H1 (cell line): ENCODE results near the gene DOP1A. TPM values are rescaled to one million over a fixed set of nuclear protein-coding genes. Genes with fewer than 3 reads are reported as not detected.

Experiments used
- CTCF ChIA-PET: fragments of 300-600 bp; sonication (Branson Sonifier 250); formaldehyde crosslinking; loops from one replicate; lab custom pipeline; 2021; ENCODE audit not compliant: partially characterized antibody; lab: Charles Lee
- POLR2A ChIA-PET: fragments of 300-600 bp; sonication (Branson Sonifier 250); formaldehyde crosslinking; loops from one replicate; lab custom pipeline; 2021; ENCODE audit warnings: inconsistent platforms; ENCODE audit not compliant: partially characterized antibody; lab: Charles Lee
- DNase-seq, 2 experiments: peaks; one replicate each; pipeline versions ENCODE4 v3.0.0 to v3.0.0-alpha.2; 2010 to 2022; ENCODE audit warnings: low spot score in 2 of 2, low read depth in 1 of 2, mixed read lengths in 1 of 2
- FAIRE-seq: peaks from 2 replicates; lab custom pipeline; 2011; peaks lifted over from hg19 to GRCh38; lab: Jason Lieb, UNC
- H2AFZ ChIP-seq: 2 replicates; pipeline ENCODE4 v1.8.1; 2012; ENCODE audit warnings: low read length, inconsistent platforms
- H2AK5ac ChIP-seq: 2 replicates; pipeline ENCODE4 v1.6.1; 2013; ENCODE audit warnings: low read depth, low read length
- H2BK120ac ChIP-seq: replicated peaks from 2 replicates; pipeline ENCODE3; 2013; ENCODE audit warnings: low read depth, low read length, inconsistent platforms
- H2BK12ac ChIP-seq: 2 replicates; pipeline ENCODE4 v1.6.1; 2013; ENCODE audit warnings: low read depth, low read length
- H2BK15ac ChIP-seq: 2 replicates; pipeline ENCODE4 v1.6.1; 2013; ENCODE audit warnings: low read length
- H2BK20ac ChIP-seq: 2 replicates; pipeline ENCODE4 v1.6.1; 2013; ENCODE audit warnings: low read length
- H2BK5ac ChIP-seq: 2 replicates; pipeline ENCODE4 v1.6.1; 2013; ENCODE audit warnings: low read depth, low read length
- H3K14ac ChIP-seq: 2 replicates; pipeline ENCODE4 v1.6.1; 2013; ENCODE audit warnings: inconsistent platforms; ENCODE audit not compliant: insufficient read length
- H3K18ac ChIP-seq: 2 replicates; pipeline ENCODE4 v1.6.1; 2013; ENCODE audit warnings: low read length; ENCODE audit errors: extremely low read depth
- H3K23ac ChIP-seq: 2 replicates; pipeline ENCODE4 v1.6.1; 2013; ENCODE audit warnings: inconsistent platforms; ENCODE audit not compliant: insufficient read length
- H3K23me2 ChIP-seq: 2 replicates; pipeline ENCODE4 v1.6.1; 2013; ENCODE audit warnings: low read depth, low read length
- H3K27ac ChIP-seq: 2 replicates; pipeline ENCODE4 v1.6.1; 2011; ENCODE audit warnings: low read depth, low read length, inconsistent platforms
- H3K27me3 ChIP-seq, 4 experiments: replicated peaks in 1 of 4; 1 replicate in 1 of 4; 2 replicates in 3 of 4; pipeline versions ENCODE4 v1.6.1 to v1.8.1; 2011 to 2013; ENCODE audit warnings: low read length in 3 of 4, mild to moderate bottlenecking in 3 of 4, inconsistent platforms in 2 of 4, mixed read lengths in 2 of 4, moderate library complexity in 1 of 4; ENCODE audit not compliant: control insufficient read depth in 3 of 4, insufficient read depth in 3 of 4; ENCODE audit errors: extremely low read depth in 1 of 4
- H3K36me3 ChIP-seq, 4 experiments: 2 replicates each; pipeline versions ENCODE4 v1.6.1 to v1.8.1; 2011 to 2013; ENCODE audit warnings: mild to moderate bottlenecking in 4 of 4, low read length in 3 of 4, moderate library complexity in 2 of 4, control low read depth in 1 of 4, inconsistent platforms in 1 of 4; ENCODE audit not compliant: insufficient read depth in 4 of 4, control insufficient read depth in 2 of 4
- H3K4ac ChIP-seq: replicated peaks from 2 replicates; pipeline ENCODE3; 2013; ENCODE audit warnings: low read length, low read depth, mixed read lengths, inconsistent platforms; ENCODE audit not compliant: insufficient read length
- H3K4me1 ChIP-seq, 4 experiments: replicated peaks in 1 of 4; 1 replicate in 1 of 4; 2 replicates in 3 of 4; pipeline versions ENCODE4 v1.6.1 to v1.8.1; 2011 to 2013; ENCODE audit warnings: low read length in 3 of 4, inconsistent platforms in 2 of 4, mixed read lengths in 1 of 4; ENCODE audit not compliant: insufficient read depth in 4 of 4, control insufficient read depth in 3 of 4
- H3K4me2 ChIP-seq, 2 experiments: 2 replicates each; pipeline versions ENCODE4 v1.6.1 to v1.8.1; 2011 to 2013; ENCODE audit warnings: low read depth in 2 of 2, low read length in 2 of 2, control low read depth in 1 of 2, inconsistent platforms in 1 of 2, mild to moderate bottlenecking in 1 of 2; ENCODE audit not compliant: insufficient read depth in 1 of 2
- H3K4me3 ChIP-seq, 4 experiments: fragments of 200-600, 300-600 bp in 1 of 4; sonication (generic), shearing (Covaris generic), sonication (Bioruptor Twin) in 1 of 4; 2 replicates each; pipeline versions ENCODE4 v1.5.1 to v1.8.1; 2011 to 2016; ENCODE audit warnings: low read length in 4 of 4, low read depth in 3 of 4, control low read depth in 2 of 4, inconsistent platforms in 2 of 4, mild to moderate bottlenecking in 2 of 4, mixed read lengths in 1 of 4, moderate library complexity in 1 of 4; ENCODE audit not compliant: insufficient read depth in 2 of 4; ENCODE audit errors: extremely low read depth in 1 of 4
- H3K56ac ChIP-seq: replicated peaks from 2 replicates; pipeline ENCODE3; 2013; ENCODE audit warnings: low read depth, mild to moderate bottlenecking, mixed read lengths, low read length, inconsistent platforms; ENCODE audit not compliant: insufficient read length
- H3K79me1 ChIP-seq: 2 replicates; pipeline ENCODE4 v1.6.1; 2013; ENCODE audit warnings: low read depth, low read length, control low read depth
- H3K79me2 ChIP-seq, 2 experiments: 2 replicates each; pipeline versions ENCODE4 v1.6.1 to v1.8.1; 2012 to 2013; ENCODE audit warnings: low read length in 2 of 2, mild to moderate bottlenecking in 2 of 2, inconsistent platforms in 1 of 2; ENCODE audit not compliant: insufficient read depth in 2 of 2, control insufficient read depth in 1 of 2
- H3K9ac ChIP-seq, 4 experiments: replicated peaks in 1 of 4; 1 replicate in 1 of 4; 2 replicates in 3 of 4; pipeline versions ENCODE4 v1.6.1 to v1.8.1; 2011 to 2013; ENCODE audit warnings: low read depth in 3 of 4, low read length in 3 of 4, control low read depth in 2 of 4, mild to moderate bottlenecking in 2 of 4, moderate library complexity in 2 of 4, inconsistent platforms in 1 of 4; ENCODE audit errors: extremely low read depth in 1 of 4
- H3K9me3 ChIP-seq, 2 experiments: 2 replicates each; pipeline versions ENCODE4 v1.6.1 to v1.8.1; 2012 to 2013; ENCODE audit warnings: mild to moderate bottlenecking in 2 of 2, moderate library complexity in 2 of 2, control low read depth in 1 of 2, inconsistent platforms in 1 of 2, low read depth in 1 of 2, low read length in 1 of 2, mixed read lengths in 1 of 2; ENCODE audit not compliant: insufficient read depth in 2 of 2
- H4K20me1 ChIP-seq, 2 experiments: replicated peaks in 1 of 2; 2 replicates each; pipeline versions ENCODE3 to v1.8.1; 2011 to 2013; ENCODE audit warnings: inconsistent platforms in 2 of 2, low read length in 2 of 2, mild to moderate bottlenecking in 1 of 2; ENCODE audit not compliant: insufficient read depth in 2 of 2, control insufficient read depth in 1 of 2
- H4K5ac ChIP-seq: 2 replicates; pipeline ENCODE4 v1.6.1; 2013; ENCODE audit warnings: low read length, low read depth, mixed read lengths, inconsistent platforms; ENCODE audit not compliant: insufficient read length
- H4K8ac ChIP-seq: 2 replicates; pipeline ENCODE4 v1.8.0; 2013; ENCODE audit warnings: mild to moderate bottlenecking, moderate library complexity, low read length, inconsistent platforms; ENCODE audit not compliant: insufficient read depth; ENCODE audit errors: extremely low read depth
- H4K91ac ChIP-seq: replicated peaks from 2 replicates; pipeline ENCODE3; 2013; ENCODE audit warnings: low read length, mixed read lengths, inconsistent platforms; ENCODE audit not compliant: insufficient read length
- GABPA ChIP-seq: IDR thresholded peaks from 2 replicates; pipeline ENCODE4 v1.6.1; 2011; ENCODE audit warnings: mild to moderate bottlenecking, low read length, moderate library complexity, borderline replicate concordance; ENCODE audit not compliant: insufficient read depth
- HDAC2 ChIP-seq, 2 experiments: fragments of 300-600 bp in 1 of 2; sonication (generic) in 1 of 2; IDR thresholded peaks; 2 replicates each; pipeline ENCODE4 v1.6.1; 2011 to 2012; ENCODE audit warnings: low read depth in 2 of 2, low read length in 2 of 2, mild to moderate bottlenecking in 2 of 2, moderate library complexity in 2 of 2, borderline replicate concordance in 1 of 2, inconsistent platforms in 1 of 2
- SIN3A ChIP-seq, 2 experiments: IDR thresholded peaks in 1 of 2; conservative IDR thresholded peaks in 1 of 2; 2 replicates each; pipeline ENCODE4 v1.6.1; 2011 to 2012; ENCODE audit warnings: low read length in 2 of 2, improper control_type of control experiment in 1 of 2, low read depth in 1 of 2, mild to moderate bottlenecking in 1 of 2
- SUZ12 ChIP-seq: fragments of 200-600 bp; sonication (generic); IDR thresholded peaks from 2 replicates; pipeline ENCODE4 v1.6.1; 2012; ENCODE audit warnings: mild to moderate bottlenecking, inconsistent platforms, low read length, moderate library complexity, mixed read lengths
- TAF1 ChIP-seq: IDR thresholded peaks from 2 replicates; pipeline ENCODE4 v1.6.1; 2011; ENCODE audit warnings: mild to moderate bottlenecking, low read depth, low read length
- polyA plus RNA-seq, 7 experiments: library from polyadenylated mRNA; depleted of rRNA in 3 of 7; stranded (reverse) in 5 of 7; unstranded in 2 of 7; fragments of >200 nt in 5 of 7; fragments of 200-250 nt in 2 of 7; gene quantifications; 1 replicate in 5 of 7; 2 replicates in 1 of 7; 4 replicates in 1 of 7; pipeline versions ENCODE4 v1.2.1 to v1.2.3, GENCODE V29; 2011 to 2013; ENCODE audit warnings: missing spikeins in 2 of 7, mixed read lengths in 2 of 7
- total RNA-seq: library from RNA; stranded (reverse); fragmentation: NEBNext Ultra II Directional; extraction: Animal tissue kit (Norgen Biotek cat#: 25700); gene quantifications from 2 replicates; pipeline ENCODE4 v1.2.1, GENCODE V29; 2021

The DOP1A gene
- total and polyA plus RNA-seq, 2 of the 8 experiments (the other 6 are each of a cell fraction or from before 2014, with no cell fraction given) = 7.5 to 14.7 TPM

GRCh38 chr6:83125425-83125824 is 58.0 kb downstream of the DOP1A start:
- FAIRE-seq = no peak
- POLR2A ChIA-PET = no interaction called here
- no peak overlapping the region for H2BK20ac ChIP-seq
- no peak overlapping the region for H2BK120ac ChIP-seq
- no peaks in the 10 kb centered on the region for H3K27me3 ChIP-seq
- no peaks in the 10 kb centered on the region for H4K20me1 ChIP-seq
- H3K27ac ChIP-seq = no peak overlapping the region
- H2AK5ac ChIP-seq = no peak overlapping the region
- no peak overlapping the region for H3K18ac ChIP-seq
- H4K5ac ChIP-seq = no peak overlapping the region
- H3K79me1 ChIP-seq = no peaks in the 10 kb centered on the region
- no peak for TF ChIP-seq SIN3A (conservative IDR thresholded peaks at IDR 0.05 in 1 of 2, IDR thresholded peaks at IDR 0.05 in 1 of 2; ENCODE audit: low read depth in 1 of 2, low read length in 2 of 2)
- no peak for TF ChIP-seq HDAC2 (IDR thresholded peaks at IDR 0.05; ENCODE audit: borderline replicate concordance in 1 of 2, low read depth in 2 of 2, low read length in 2 of 2)
- TF ChIP-seq GABPA = no peak
- no peak for TF ChIP-seq TAF1
- no peak for TF ChIP-seq SUZ12
- TF ChIP-seq, all 59 proteins: peak for 0
- no peak for DNase-seq
- Histone ChIP-seq H4K91ac (no peak overlapping the region), H3K56ac (no peak overlapping the region), H3K36me3 (peaks cover 0 to 59% (median 16%) of the 10 kb centered on the region in 4 experiments; a peak in 6 of 8 replicates), H3K9ac (no peak overlapping the region), H2BK15ac (no peak overlapping the region), H3K4ac (no peak overlapping the region), H3K79me2 (no peaks in the 10 kb centered on the region), H3K23ac (no peak overlapping the region), H3K14ac (no peak overlapping the region), H2BK5ac (no peak overlapping the region), H2BK12ac (no peak overlapping the region), H3K4me2 (no peak overlapping the region), H3K4me1 (peaks cover 0 to 7% (median 4%) of the 10 kb centered on the region in 4 experiments; a peak in 2 of 7 replicates), H3K9me3 (no peaks in the 10 kb centered on the region), H3K4me3 (no peak overlapping the region), H4K8ac (no peak overlapping the region), H2AFZ (no peak overlapping the region), H3K23me2 (no peaks in the 10 kb centered on the region)
- CTCF ChIA-PET = interaction anchor here (1.0 to 1.6 kb wide), 2 partner anchors 45 to 60 kb away, joined by 3 read pairs; partner anchors contain the start of gene UBE3D
